Activated T-helper 2 cell treated with anti-CD3 and anti-CD28 coated beads, Interferon-gamma antibody, Interleukin-2, Interleukin-4, amounts not matched to agents 10 μg/mL and 5 μg/mL and 100 μg/mL, durations not matched to agents 14 hours and 24 hours and 36 hours (primary cell): ENCODE results near the gene AGPAT3. TPM values are rescaled to one million over a fixed set of nuclear protein-coding genes. Genes with fewer than 3 reads are reported as not detected.
A peak's percentile ranks its signal among the peaks of the same experiment; 100 is the strongest.

Source experiments
- DNase-seq: peaks from one replicate; pipeline ENCODE4 v3.0.0; 2021; ENCODE audit warnings: low spot score
- H3K27ac Mint-ChIP-seq: one replicate; pipeline ENCODE4 v1.8.0; 2021; ENCODE audit warnings: mixed read lengths
- H3K27me3 Mint-ChIP-seq: one replicate; pipeline ENCODE4 v1.8.0; 2021; ENCODE audit warnings: low read depth, mixed read lengths
- H3K36me3 Mint-ChIP-seq: one replicate; pipeline ENCODE4 v1.8.0; 2021; ENCODE audit warnings: low read depth, mixed read lengths
- H3K4me1 Mint-ChIP-seq: one replicate; pipeline ENCODE4 v1.8.0; 2021; ENCODE audit warnings: low read depth, mixed read lengths
- H3K4me3 Mint-ChIP-seq: one replicate; pipeline ENCODE4 v1.8.0; 2021; ENCODE audit warnings: low read depth, mild to moderate bottlenecking, moderate library complexity, mixed read lengths
- H3K9me3 Mint-ChIP-seq: one replicate; pipeline ENCODE4 v1.8.0; 2021; ENCODE audit warnings: mixed read lengths
- intact Hi-C: fragments of 100-400 bp; cut with micrococcal nuclease; formaldehyde crosslinking; loops from one replicate; pipeline ENCODE4 v1.15.1; 2023
- total RNA-seq: library from RNA; stranded (reverse); gene quantifications from 2 replicates; pipeline ENCODE4 v1.2.3, GENCODE V29; 2022

Gene AGPAT3
- total RNA-seq, 1 donor from 2014 or later: 126 TPM

DNA sequence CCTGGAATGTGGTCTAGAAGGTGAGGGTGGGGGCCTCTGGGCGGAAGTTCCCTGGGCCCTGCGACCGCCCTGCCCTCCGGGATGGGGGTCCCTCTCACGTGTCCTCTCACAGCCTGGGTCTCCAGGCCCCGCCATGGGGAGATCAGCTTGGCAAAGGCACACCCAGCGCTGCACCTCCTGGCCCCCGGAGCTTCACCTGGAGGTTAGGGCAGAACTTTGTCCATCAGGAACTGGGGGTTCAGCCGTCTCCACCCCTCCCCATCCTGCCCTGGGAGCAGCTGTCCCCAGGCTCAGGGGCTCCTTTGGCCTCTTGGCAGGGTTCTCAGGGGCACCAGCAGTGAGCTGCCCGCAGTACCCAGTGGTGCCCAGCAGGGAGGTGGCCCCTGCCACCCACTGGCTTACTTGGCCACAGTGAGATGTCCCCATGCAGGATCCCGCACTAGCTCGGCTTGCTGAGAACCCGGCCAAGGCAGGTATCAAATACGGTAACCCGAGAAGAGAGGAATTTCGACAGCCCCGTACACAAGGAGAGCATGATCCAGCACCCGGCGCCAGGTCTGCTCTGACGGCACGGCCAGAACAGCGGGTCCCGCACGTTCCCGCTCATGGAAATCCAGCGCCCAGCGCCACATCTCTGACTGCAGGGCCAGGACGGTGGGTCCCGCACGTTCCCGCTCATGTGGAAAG is 38.9 kb upstream of the AGPAT3 start:
- DNase-seq: no peak
- Mint-ChIP-seq H3K9me3 (no peaks in the 10 kb centered on the region), H3K4me3 (no peak overlapping the region), H3K27ac (no peak overlapping the region), H3K4me1 (peaks cover 4% of the 10 kb centered on the region), H3K27me3 (peaks cover 5% of the 10 kb centered on the region), H3K36me3 (no peaks in the 10 kb centered on the region)
- intact Hi-C loops: no loop called here

DNA sequence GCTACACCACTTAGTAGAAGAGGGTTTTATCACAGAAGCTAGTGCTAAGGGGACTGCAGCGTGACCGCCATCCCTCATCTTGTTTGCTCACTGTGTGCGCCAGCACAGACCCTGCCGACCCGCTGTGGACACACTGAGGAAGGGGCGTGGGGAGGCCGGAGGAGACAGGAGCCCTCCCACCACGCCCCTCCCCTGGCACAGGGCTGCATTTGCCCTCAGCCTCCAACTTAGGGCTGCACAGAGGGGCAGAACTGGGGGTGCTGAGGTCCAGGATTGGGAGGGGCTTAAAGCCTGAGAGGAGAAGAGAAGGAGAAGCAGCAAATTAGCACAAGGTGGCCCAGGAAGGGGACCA is 38.4 kb upstream of the AGPAT3 start:
- H3K27me3 Mint-ChIP-seq: peaks cover 5% of the 10 kb centered on the region
- no peak overlapping the region for H3K4me3 Mint-ChIP-seq
- DNase-seq: no peak
- H3K4me1 Mint-ChIP-seq: peaks cover 4% of the 10 kb centered on the region
- H3K27ac Mint-ChIP-seq: no peak overlapping the region
- intact Hi-C loops: no loop called here
- no peaks in the 10 kb centered on the region for H3K36me3 Mint-ChIP-seq
- H3K9me3 Mint-ChIP-seq: no peaks in the 10 kb centered on the region

DNA sequence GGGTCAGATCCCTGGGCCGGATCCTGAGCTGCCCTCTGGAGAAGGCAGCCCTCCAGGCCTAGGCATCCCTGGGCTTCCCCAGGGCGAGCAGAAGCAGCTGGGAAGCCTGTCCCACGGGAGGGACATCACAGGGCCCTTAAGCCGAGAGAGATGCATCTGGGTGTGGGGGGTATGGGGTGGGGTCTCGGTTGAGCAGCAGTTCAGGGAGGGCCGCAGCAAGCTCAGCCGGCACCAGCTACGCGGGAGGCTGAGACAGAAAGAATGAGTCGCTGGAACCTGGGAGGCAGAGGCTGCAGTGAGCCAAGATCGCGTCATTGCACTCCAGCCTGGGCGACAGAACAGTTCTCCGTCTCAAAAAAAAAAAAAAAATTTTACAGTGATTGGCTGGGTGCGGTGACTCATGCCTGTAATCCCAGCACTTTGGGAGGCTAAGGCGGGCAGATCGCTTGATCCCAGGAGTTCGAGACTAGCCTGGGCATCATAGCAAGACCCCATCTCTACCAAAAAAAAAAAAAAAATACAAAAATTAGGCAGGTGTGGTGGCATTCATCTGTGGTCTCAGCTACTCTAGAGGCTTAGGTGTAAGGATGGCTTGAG is 37.9 kb upstream of the AGPAT3 start:
- intact Hi-C loops: no loop called here
- no peak overlapping the region for H3K4me3 Mint-ChIP-seq
- no peak for DNase-seq
- no peaks in the 10 kb centered on the region for H3K36me3 Mint-ChIP-seq
- H3K27ac Mint-ChIP-seq: no peak overlapping the region
- H3K9me3 Mint-ChIP-seq: no peaks in the 10 kb centered on the region
- peaks cover 5% of the 10 kb centered on the region for H3K27me3 Mint-ChIP-seq
- peaks cover 4% of the 10 kb centered on the region for H3K4me1 Mint-ChIP-seq

DNA sequence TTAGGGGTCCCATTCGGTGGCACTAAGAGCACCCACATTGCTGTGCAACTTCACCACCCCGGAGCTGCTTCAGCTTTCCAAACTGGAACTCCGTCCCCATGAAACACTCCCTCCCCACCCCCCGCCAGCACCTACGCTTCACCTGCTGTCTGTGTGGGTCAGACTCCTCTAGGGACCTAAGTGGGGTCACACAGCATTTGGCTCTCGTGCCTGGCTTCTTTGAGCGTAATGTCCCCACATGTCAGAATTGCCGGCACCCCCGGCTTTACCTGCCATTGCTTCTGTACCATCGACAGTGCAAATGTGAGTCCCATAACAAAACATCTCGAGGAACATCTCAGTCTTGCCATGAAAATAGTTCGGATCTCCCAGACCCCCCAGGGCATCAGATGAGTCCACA is 35.9 kb upstream of the AGPAT3 start:
- no peak overlapping the region for H3K27ac Mint-ChIP-seq
- H3K9me3 Mint-ChIP-seq: no peaks in the 10 kb centered on the region
- no peak overlapping the region for H3K4me3 Mint-ChIP-seq
- H3K4me1 Mint-ChIP-seq: peaks cover 4% of the 10 kb centered on the region
- intact Hi-C loops: no loop called here
- DNase-seq: no peak
- no peaks in the 10 kb centered on the region for H3K36me3 Mint-ChIP-seq
- peaks cover 9% of the 10 kb centered on the region for H3K27me3 Mint-ChIP-seq

DNA sequence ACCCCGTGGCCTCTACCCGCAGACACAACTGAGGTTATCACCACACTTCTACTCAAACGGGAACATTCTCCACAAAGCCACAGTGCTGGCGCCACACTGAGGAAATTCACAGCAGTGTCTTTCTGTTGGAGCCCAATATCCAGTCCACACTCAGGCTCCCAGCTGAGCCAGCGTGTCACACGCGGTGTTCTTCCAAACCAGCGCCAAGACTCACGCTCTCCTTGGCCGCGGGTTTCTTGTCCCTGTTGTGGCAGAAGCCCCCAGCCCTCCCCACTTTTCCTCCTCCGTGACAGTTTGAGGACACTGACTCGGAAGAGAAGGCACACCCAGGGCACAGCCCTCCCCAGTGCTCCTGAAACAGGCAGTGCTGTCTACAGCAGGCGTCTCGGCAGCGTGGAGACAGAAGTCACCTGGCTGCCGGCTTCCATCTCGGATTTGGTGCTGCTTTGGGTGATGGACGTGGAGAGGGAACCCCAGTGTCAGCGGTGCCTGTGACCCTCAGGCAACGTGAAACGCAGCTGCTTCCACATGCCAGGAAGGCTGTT is 35.4 kb upstream of the AGPAT3 start:
- no peaks in the 10 kb centered on the region for H3K9me3 Mint-ChIP-seq
- H3K27me3 Mint-ChIP-seq: peaks cover 10% of the 10 kb centered on the region
- H3K4me3 Mint-ChIP-seq: no peak overlapping the region
- H3K36me3 Mint-ChIP-seq: no peaks in the 10 kb centered on the region
- intact Hi-C loops: no loop called here
- DNase-seq: no peak
- H3K27ac Mint-ChIP-seq: no peak overlapping the region
- H3K4me1 Mint-ChIP-seq: peaks cover 5% of the 10 kb centered on the region

DNA sequence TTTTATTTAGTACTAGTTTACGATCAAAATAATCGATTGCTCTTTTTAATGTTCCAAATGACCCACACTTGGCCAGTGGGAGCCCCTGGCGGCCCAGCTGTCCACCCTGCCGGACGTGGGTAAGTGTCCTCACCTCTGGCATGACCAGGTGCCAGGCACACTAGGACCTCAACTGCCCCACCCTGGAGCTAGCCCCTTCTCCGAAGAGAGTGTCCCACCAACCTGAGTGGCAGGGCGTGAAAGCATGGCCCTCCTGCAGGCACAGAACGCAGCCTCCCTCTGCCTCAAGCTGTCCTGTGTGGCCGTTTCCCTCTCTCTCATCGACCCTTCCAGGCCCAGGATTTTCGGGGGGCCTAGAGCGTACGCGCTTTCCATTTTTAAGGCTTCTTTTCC is 32.9 kb upstream of the AGPAT3 start:
- H3K27me3 Mint-ChIP-seq: peaks cover 23% of the 10 kb centered on the region
- no peak for DNase-seq

DNA sequence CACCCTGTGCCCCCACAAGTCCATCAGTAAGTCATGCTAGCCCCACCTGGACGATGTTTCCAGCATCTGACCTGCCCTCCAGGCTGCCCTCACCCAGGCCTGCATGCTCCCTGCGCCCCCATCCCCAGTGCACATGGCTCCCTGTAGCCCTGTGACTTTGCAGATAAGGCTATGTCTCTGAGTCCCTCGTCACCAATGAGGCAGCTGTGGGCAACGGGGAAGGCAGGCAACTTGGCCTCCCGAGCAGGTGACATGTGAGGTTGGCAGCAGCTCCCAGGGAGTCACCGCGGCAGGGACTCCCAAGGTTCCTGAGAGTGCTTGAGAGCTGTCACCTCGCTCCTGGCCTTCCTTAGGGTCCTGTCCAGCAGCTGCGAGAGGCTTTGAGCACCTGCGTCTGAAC is 32.4 kb upstream of the AGPAT3 start:
- Mint-ChIP-seq H3K9me3 (no peaks in the 10 kb centered on the region), H3K4me3 (no peak overlapping the region), H3K27ac (no peak overlapping the region), H3K4me1 (peaks cover 12% of the 10 kb centered on the region), H3K27me3 (peaks cover 26% of the 10 kb centered on the region), H3K36me3 (no peaks in the 10 kb centered on the region)
- intact Hi-C loops: no loop called here
- DNase-seq: no peak

More for the DNA sequence above, 32.9 kb upstream of the AGPAT3 start:
- Mint-ChIP-seq H3K27ac (no peak overlapping the region), H3K4me3 (no peak overlapping the region), H3K4me1 (peaks cover 12% of the 10 kb centered on the region), H3K9me3 (no peaks in the 10 kb centered on the region), H3K36me3 (no peaks in the 10 kb centered on the region)
- intact Hi-C loops: no loop called here

DNA sequence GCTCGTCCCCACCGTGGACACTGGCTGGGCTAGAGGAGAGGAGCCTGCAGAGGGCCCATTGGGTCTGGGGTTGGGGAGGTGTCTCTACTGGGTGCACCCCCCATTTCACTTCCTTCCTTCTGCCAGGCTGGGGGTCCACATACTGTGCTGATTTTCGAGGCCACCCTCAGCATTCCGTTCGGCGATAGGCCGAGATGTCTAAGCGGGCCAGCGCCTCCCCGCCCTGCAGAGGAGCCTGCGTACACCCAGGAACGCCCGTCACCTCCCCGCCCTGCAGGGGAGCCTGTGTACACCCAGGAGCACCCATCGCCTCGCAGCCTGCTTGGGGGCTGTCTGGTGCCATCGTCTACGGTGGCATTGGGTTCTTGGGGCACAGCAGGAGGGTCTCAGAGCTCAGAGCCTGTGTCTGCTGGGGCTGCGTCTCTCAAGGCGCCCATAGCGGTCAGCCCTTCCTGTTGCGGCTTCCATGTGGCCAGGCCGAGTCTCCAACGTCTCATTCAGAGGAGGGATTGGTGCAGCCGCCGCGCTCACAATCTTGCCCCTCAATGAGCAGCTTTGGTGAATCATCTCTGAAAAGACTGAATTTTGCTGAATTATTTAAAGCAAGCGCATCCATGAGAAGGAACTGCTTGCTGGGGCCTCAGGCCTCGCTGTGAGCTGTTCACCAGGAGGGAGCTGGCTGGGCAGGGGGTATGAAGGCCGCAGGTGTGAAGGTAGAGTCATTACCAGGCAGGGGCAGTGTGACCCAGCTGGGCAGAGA is 30.7 kb upstream of the AGPAT3 start:
- Mint-ChIP-seq H3K36me3 (no peaks in the 10 kb centered on the region), H3K27me3 (peaks cover 27% of the 10 kb centered on the region), H3K4me3 (no peak overlapping the region), H3K4me1 (peaks cover 10% of the 10 kb centered on the region), H3K27ac (no peak overlapping the region), H3K9me3 (no peaks in the 10 kb centered on the region)
- intact Hi-C loops: no loop called here
- no peak for DNase-seq

DNA sequence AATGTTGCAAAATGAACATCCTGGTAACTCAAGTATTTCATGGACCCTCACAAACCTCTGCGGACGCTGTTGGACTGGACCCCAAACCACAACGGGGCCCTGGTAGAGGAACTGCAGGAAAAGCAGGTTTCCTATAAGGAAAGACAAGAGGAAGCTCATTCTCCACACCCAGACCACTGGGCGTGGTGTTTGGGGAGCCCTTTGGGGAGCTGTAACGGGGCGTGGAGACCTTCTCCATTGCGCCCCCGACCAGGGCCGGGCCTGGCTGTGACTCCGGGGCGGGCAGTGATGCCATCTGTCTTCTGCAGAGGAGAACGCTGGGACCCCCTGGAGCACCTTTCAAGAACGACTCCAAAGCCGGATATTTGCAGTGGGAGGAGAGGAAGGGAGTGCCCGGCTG is 30.0 kb upstream of the AGPAT3 start:
- no peak for DNase-seq
- Mint-ChIP-seq H3K27ac (no peak overlapping the region), H3K27me3 (peaks cover 23% of the 10 kb centered on the region), H3K4me1 (peaks cover 10% of the 10 kb centered on the region), H3K4me3 (no peak overlapping the region), H3K9me3 (no peaks in the 10 kb centered on the region), H3K36me3 (no peaks in the 10 kb centered on the region)
- intact Hi-C loops: no loop called here

DNA sequence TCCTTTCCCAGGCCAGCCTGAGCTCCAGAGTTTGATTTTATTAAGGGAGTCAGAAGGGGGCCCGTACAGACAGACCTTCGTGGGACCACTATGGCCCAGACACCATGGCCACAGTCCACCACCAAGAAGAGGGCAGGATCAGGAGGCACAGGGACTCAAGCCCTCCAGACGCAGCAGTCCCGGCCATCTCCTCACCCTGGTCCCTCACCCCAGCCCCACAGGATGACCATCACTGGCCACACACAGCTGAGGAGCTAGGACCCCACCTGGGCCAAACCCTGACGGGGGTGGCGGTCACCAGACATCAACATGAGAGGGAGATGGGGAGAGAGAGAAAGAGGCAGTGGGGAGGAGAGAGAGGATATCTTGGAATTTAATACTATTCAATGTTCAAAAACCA is 29.2 kb upstream of the AGPAT3 start:
- no peaks in the 10 kb centered on the region for H3K36me3 Mint-ChIP-seq
- H3K27ac Mint-ChIP-seq: no peak overlapping the region
- H3K4me3 Mint-ChIP-seq: no peak overlapping the region
- H3K9me3 Mint-ChIP-seq: no peaks in the 10 kb centered on the region
- peaks cover 10% of the 10 kb centered on the region for H3K4me1 Mint-ChIP-seq
- intact Hi-C loops: no loop called here
- peaks cover 23% of the 10 kb centered on the region for H3K27me3 Mint-ChIP-seq
- DNase-seq: no peak

DNA sequence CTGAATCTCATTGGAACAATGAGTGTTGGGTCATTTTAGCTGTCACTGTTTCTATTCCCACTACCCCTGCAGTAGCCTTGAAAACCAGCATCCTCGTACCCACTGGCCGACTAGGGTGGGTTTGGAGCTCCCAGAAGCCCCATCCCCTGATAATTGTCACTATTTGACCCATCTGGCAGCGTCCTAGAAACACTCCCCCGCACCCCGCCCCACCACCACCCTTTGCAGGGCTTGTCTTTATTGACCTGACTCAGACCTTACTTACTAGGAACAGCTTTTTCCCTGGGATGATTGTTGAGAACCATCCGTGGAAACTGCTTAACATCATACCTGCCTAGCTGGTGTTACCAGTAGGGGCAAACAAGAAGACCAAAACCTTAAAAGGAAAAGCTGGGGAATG is 28.4 kb upstream of the AGPAT3 start:
- H3K9me3 Mint-ChIP-seq: no peaks in the 10 kb centered on the region
- H3K4me1 Mint-ChIP-seq: peaks cover 10% of the 10 kb centered on the region
- intact Hi-C loops: no loop called here
- no peak overlapping the region for H3K4me3 Mint-ChIP-seq
- peaks cover 23% of the 10 kb centered on the region for H3K27me3 Mint-ChIP-seq
- no peak overlapping the region for H3K27ac Mint-ChIP-seq
- H3K36me3 Mint-ChIP-seq: no peaks in the 10 kb centered on the region
- DNase-seq: no peak

DNA sequence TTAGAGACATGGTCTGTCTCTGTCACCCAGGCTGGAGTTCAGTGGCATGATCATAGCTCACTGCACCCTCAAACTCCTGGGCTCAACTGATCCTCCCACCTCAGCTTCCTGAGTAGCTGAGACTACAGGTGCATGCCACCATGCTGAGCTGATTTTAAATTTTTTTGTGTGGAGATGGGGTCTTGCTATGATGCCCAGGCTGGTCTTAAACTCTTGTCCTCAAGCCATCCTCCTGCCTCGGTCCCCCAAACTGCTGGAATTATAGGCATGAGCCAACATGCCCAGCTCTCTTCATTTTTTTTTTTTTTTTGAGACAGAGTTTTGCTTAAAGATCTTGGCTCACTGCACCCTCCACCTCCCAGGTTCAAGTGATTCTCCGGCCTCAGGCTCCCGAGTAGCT is 24.8 kb upstream of the AGPAT3 start:
- DNase-seq: no peak
- peaks cover 5% of the 10 kb centered on the region for H3K9me3 Mint-ChIP-seq
- H3K27me3 Mint-ChIP-seq: peaks cover 14% of the 10 kb centered on the region
- no peak overlapping the region for H3K27ac Mint-ChIP-seq
- intact Hi-C loops: no loop called here
- H3K4me3 Mint-ChIP-seq: no peak overlapping the region
- H3K4me1 Mint-ChIP-seq: peaks cover 18% of the 10 kb centered on the region
- H3K36me3 Mint-ChIP-seq: peaks cover 4% of the 10 kb centered on the region

DNA sequence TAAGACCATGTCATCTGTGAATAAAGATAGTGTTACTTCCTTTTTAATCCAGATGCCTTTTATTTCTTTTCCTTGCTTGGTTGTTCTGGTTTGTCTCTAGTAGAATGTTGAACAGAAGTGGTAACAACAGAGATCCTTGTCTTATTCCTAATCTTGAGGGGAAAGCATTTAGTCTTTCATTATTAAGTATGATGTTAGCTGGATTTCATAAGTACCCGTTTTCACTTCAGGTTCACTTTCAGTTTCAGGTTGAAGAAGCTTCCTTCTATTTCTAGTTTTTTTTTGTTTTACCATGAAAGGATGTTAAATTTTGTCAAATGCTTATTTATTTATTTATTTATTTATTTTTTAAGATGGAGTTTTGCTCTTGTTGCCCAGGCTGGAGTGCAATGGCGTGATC is 22.3 kb upstream of the AGPAT3 start:
- DNase-seq: no peak
- intact Hi-C loops: loop anchor here (1.0 to 2.0 kb wide), 4 partner anchors 13 to 97 kb away; no protein-coding TSS in a partner anchor
- Mint-ChIP-seq H3K36me3 (peaks cover 4% of the 10 kb centered on the region), H3K4me1 (peaks cover 16% of the 10 kb centered on the region), H3K4me3 (peak overlapping the region; percentile 20), H3K27ac (peak overlapping the region; percentile 29), H3K27me3 (no peaks in the 10 kb centered on the region), H3K9me3 (peaks cover 5% of the 10 kb centered on the region)
